A549 treated with Mapracorat at 1 μM for 4 hours (cell line): ENCODE results near the gene DDX31. TPM values are rescaled to one million over a fixed set of nuclear protein-coding genes. Genes with fewer than 3 reads are reported as not detected.

Source experiments
- total RNA-seq: library from RNA; stranded (reverse); fragments of 200-300 nt; extraction: Qiagen RNA extraction; gene quantifications from 5 replicates; pipeline ENCODE4 v1.2.3, GENCODE V29; 2022

The DDX31 gene
- 23.5 to 26.4 TPM (median 24.3 TPM) in 5 replicates for total RNA-seq

GRCh38 chr9:132669698-132670456, at the start of gene DDX31:
TSS of gene DDX31 (minus strand) at chr9:132669983. CDS start at chr9:132669934, 49 bp downstream.

GRCh38 chr9:132670457-132671391, 941 bp upstream of the DDX31 start, which contains the start of gene GTF3C4:
TSS of gene GTF3C4 (plus strand) at chr9:132670464. CDS start at chr9:132670599, 135 bp downstream.

GRCh38 chr9:132582276-132582785, 87.5 kb downstream of the DDX31 start, which contains the start of gene BARHL1:
TSS of gene BARHL1 (plus strand) at chr9:132582606. CDS start at chr9:132582798, 192 bp downstream.

Other genes starting within 250 kb of the DDX31 start
- 0.07 TPM in 1 of 5 replicates, not detected in the others for gene BARHL1, start 87.4 kb downstream of the DDX31 start, total RNA-seq
- 16.1 to 19.2 TPM (median 17.9 TPM) in 5 replicates for gene GTF3C4, start 481 bp upstream of the DDX31 start, total RNA-seq
- gene AK8, start 208.3 kb upstream of the DDX31 start, total RNA-seq = 1.1 to 1.7 TPM (median 1.5 TPM) in 5 replicates
- 4.9 to 5.9 TPM (median 5.3 TPM) in 5 replicates for gene SPACA9, start 208.9 kb upstream of the DDX31 start, total RNA-seq